ENCODE results near the gene PCDHB16. TPM values are rescaled to one million over a fixed set of nuclear protein-coding genes. Genes with fewer than 3 reads are reported as not detected.
"Not testable (repeated sequence)": the region's sequence is repeated elsewhere in the genome, so short reads cannot be mapped to it uniquely, and the experiment has no call there.

PCDHB16 gene
- total RNA-seq, result 0.22 and 0.99 TPM in 2 replicates

GRCh38 chr5:141182248-141182647 is at the start of gene PCDHB16:
TSS of gene PCDHB16 (plus strand) at chr5:141182387. CDS start at chr5:141182560, 173 bp downstream.
- peak; percentile 7 to 47 for DNase-seq (ENCODE audit: low read depth in 2 of 2)

GRCh38 chr5:141135030-141135717 is 47.0 kb upstream of the PCDHB16 start, which contains the start of gene PCDHB5:
TSS of gene PCDHB5 (plus strand) at chr5:141135206. CDS start at chr5:141135435, 229 bp downstream.
- peak; percentile 8 to 28 for DNase-seq (ENCODE audit: low read depth in 2 of 2)

GRCh38 chr5:141135718-141136266 is 46.4 kb upstream of the PCDHB16 start:
- DNase-seq (ENCODE audit: low read depth in 2 of 2), result no peak

GRCh38 chr5:141137346-141137745 is 44.8 kb upstream of the PCDHB16 start:
- not testable (repeated sequence) for DNase-seq (ENCODE audit: low read depth in 2 of 2)

- peak; percentile 35 to 49 for DNase-seq (ENCODE audit: low read depth in 2 of 2)
Measured at GRCh38 chr5:141149812-141150211, 32.4 kb upstream of the PCDHB16 start, which contains the start of gene PCDHB6. TSS of gene PCDHB6 (plus strand) at chr5:141150057. CDS start at chr5:141150258, 201 bp downstream.

- DNase-seq (ENCODE audit: low read depth in 2 of 2), result no peak
Measured at GRCh38 chr5:141150224-141150992, 31.8 kb upstream of the PCDHB16 start.

GRCh38 chr5:141150993-141151325 is 31.2 kb upstream of the PCDHB16 start:
- no peak for DNase-seq (ENCODE audit: low read depth in 2 of 2)

- not testable (repeated sequence) for DNase-seq (ENCODE audit: low read depth in 2 of 2)
Measured at GRCh38 chr5:141151632-141152031, 30.6 kb upstream of the PCDHB16 start.

GRCh38 chr5:141152096-141152495 is 30.1 kb upstream of the PCDHB16 start:
- not testable (repeated sequence) for DNase-seq (ENCODE audit: low read depth in 2 of 2)

- DNase-seq (ENCODE audit: low read depth in 2 of 2), result no peak
Measured at GRCh38 chr5:141155540-141156374, 26.4 kb upstream of the PCDHB16 start.

- not testable (repeated sequence) for DNase-seq (ENCODE audit: low read depth in 2 of 2)
Measured at GRCh38 chr5:141157356-141157755, 24.8 kb upstream of the PCDHB16 start.

GRCh38 chr5:141157901-141158300 is 24.3 kb upstream of the PCDHB16 start:
- not testable (repeated sequence) for DNase-seq (ENCODE audit: low read depth in 2 of 2)

- DNase-seq (ENCODE audit: low read depth in 2 of 2), result peak; percentile 40 to 55
Measured at GRCh38 chr5:141172381-141173204, 9.6 kb upstream of the PCDHB16 start, which contains the start of gene PCDHB7. TSS of gene PCDHB7 (plus strand) at chr5:141172644. CDS start at chr5:141172836, 192 bp downstream.

- not testable (repeated sequence) for DNase-seq (ENCODE audit: low read depth in 2 of 2)
Measured at GRCh38 chr5:141174291-141175104, 7.7 kb upstream of the PCDHB16 start.

GRCh38 chr5:141175933-141176332 is 6.3 kb upstream of the PCDHB16 start:
- no peak for DNase-seq (ENCODE audit: low read depth in 2 of 2)

GRCh38 chr5:141177577-141178191 is 4.5 kb upstream of the PCDHB16 start, which contains the start of gene PCDHB8:
TSS of gene PCDHB8 (plus strand) at chr5:141177790. CDS start at chr5:141178035, 245 bp downstream.
- peak in 1 of 2 donors; percentile 9 for DNase-seq (ENCODE audit: low read depth in 2 of 2)

GRCh38 chr5:141179371-141179770 is 2.8 kb upstream of the PCDHB16 start:
- not testable (repeated sequence) for DNase-seq (ENCODE audit: low read depth in 2 of 2)

GRCh38 chr5:141179876-141180275 is 2.3 kb upstream of the PCDHB16 start:
- DNase-seq (ENCODE audit: low read depth in 2 of 2), result not testable (repeated sequence)

GRCh38 chr5:141180313-141180712 is 1.9 kb upstream of the PCDHB16 start:
- no peak for DNase-seq (ENCODE audit: low read depth in 2 of 2)
